Activated CD4-positive, alpha-beta T cell treated with anti-CD3 and anti-CD28 coated beads for 36 hours (primary cell): ENCODE data around the gene VPS35L. TPM values are rescaled to one million over a fixed set of nuclear protein-coding genes. Genes with fewer than 3 reads are reported as not detected.

Experiments used
- ATAC-seq: fragments of 200-7000 bp; cut with Tn5 transposase; one replicate; pipeline ENCODE4 v1.10.0; 2021; ENCODE audit warnings: mild to moderate bottlenecking, moderate library complexity
- CTCF ChIA-PET: fragments of 350-600 bp; sonication (Branson Sonifier 250); formaldehyde crosslinking; loops from one replicate; lab custom pipeline; 2021; ENCODE audit warnings: antibody characterized with exemption; lab: Charles Lee
- POLR2A ChIA-PET: fragments of 350-600 bp; sonication (Branson Sonifier 250); formaldehyde crosslinking; loops from one replicate; lab custom pipeline; 2021; ENCODE audit warnings: antibody characterized with exemption, inconsistent platforms; lab: Charles Lee
- DNase-seq: peaks from one replicate; pipeline ENCODE4 v3.0.0-alpha.2; 2020
- H3K27ac Mint-ChIP-seq: one replicate; pipeline ENCODE4 v1.8.0; 2021; ENCODE audit warnings: mixed read lengths
- H3K27me3 Mint-ChIP-seq: one replicate; pipeline ENCODE4 v1.8.0; 2021; ENCODE audit warnings: mixed read lengths
- H3K36me3 Mint-ChIP-seq: one replicate; pipeline ENCODE4 v1.8.0; 2021; ENCODE audit warnings: low read depth, mixed read lengths
- H3K4me1 Mint-ChIP-seq: one replicate; pipeline ENCODE4 v1.8.0; 2021; ENCODE audit warnings: mixed read lengths
- H3K4me3 Mint-ChIP-seq: one replicate; pipeline ENCODE4 v1.8.0; 2021; ENCODE audit warnings: mild to moderate bottlenecking, moderate library complexity, mixed read lengths
- H3K9me3 Mint-ChIP-seq: one replicate; pipeline ENCODE4 v1.8.0; 2021; ENCODE audit warnings: low read depth, mixed read lengths
- intact Hi-C, 2 experiments: fragments of 100-400 bp; cut with DNase I in 1 of 2; cut with micrococcal nuclease in 1 of 2; formaldehyde crosslinking; loops; one replicate each; pipeline versions ENCODE4 v1.14.2 to v1.15.1; 2022 to 2024; cut with DNase I, micrococcal nuclease
- total RNA-seq, 2 experiments: library from RNA; stranded (reverse); gene quantifications; one replicate each; pipeline ENCODE4 v1.2.3, GENCODE V29; 2021

VPS35L gene
- total RNA-seq, 2 experiments from 2014 or later, result 30.7 to 31.6 TPM

DNA sequence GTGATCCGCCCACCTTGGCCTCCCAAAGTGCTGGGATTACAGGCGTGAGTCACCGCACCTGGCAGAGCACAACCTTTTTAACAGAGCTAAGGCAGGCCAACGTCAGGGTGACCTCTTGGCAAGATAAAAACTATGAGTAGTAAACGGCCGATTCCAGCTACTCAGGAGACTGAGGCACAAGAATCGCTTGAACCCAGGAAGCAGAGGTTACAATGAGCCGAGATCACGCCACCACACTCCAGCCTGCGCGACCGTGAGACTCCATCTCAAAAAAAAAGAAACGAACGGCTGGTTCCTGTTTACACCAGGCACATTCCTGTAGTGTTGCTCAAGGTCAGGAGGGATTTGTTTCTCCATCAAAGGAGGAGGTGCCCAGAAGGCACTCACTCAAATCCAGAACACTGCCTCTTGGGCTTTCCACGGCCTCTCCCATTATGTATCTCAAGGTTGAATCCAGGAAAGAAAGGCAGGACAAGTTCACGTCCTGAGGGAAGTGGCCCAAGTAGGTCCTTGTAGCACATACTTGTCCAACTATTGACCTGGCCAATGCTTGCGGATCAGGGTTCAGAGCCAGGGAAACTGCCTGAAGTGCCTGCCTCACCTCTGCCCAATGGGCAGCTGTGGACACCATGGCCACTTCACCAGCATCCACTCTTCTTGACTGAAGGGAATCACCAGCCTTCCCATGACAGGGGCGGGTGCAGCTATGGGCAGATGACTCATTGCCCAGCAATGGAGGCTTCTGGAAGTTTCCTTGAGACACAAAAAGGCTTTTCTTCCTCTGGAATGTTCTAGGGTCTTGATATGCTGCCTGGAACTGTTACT lies 149.0 kb downstream of the VPS35L start:
- POLR2A ChIA-PET, result no interaction called here
- Mint-ChIP-seq H3K4me3 (no peak overlapping the region), H3K36me3 (peaks cover 70% of the 10 kb centered on the region), H3K27ac (no peak overlapping the region), H3K9me3 (no peaks in the 10 kb centered on the region), H3K4me1 (peaks cover 18% of the 10 kb centered on the region), H3K27me3 (no peaks in the 10 kb centered on the region)
- DNase-seq (no peak), ATAC-seq (no peak)
- CTCF ChIA-PET, result interaction anchor here (1.2 kb wide), 1 partner anchor 149 kb away, joined by 3 read pairs; the partner anchor contains the start of gene VPS35L
- intact Hi-C loops, result no loop called here

- CTCF ChIA-PET, result no interaction called here
- no peak for DNase-seq
- Mint-ChIP-seq H3K27ac (no peak overlapping the region), H3K9me3 (no peaks in the 10 kb centered on the region), H3K27me3 (no peaks in the 10 kb centered on the region), H3K4me1 (peaks cover 14% of the 10 kb centered on the region), H3K4me3 (no peak overlapping the region), H3K36me3 (peaks cover 71% of the 10 kb centered on the region)
- ATAC-seq, result no peak
- intact Hi-C loops, result no loop called here
- POLR2A ChIA-PET, result no interaction called here
Observed at GRCh38 chr16:19705146-19705501, 149.6 kb downstream of the VPS35L start.

DNA sequence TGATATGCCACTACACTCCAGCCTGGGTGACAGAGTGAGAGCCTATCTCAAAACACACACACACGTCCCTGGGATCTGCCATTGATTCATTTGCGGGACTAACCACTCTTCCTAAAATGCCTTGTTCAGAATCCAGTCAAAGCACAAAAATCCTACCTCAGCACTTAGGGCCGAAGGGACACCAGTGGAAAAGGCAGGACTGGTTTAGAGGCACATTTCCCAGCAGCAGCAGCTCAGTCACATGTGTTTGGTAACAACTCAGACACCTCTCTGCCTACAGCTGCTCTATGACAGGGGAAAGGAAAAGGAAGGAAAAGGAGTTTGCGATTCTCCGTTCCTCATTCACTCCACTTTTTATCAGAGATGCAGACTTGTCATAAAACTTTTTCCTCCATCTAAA lies 150.3 kb downstream of the VPS35L start:
- Mint-ChIP-seq H3K27ac (no peak overlapping the region), H3K27me3 (no peaks in the 10 kb centered on the region), H3K4me1 (peaks cover 7% of the 10 kb centered on the region), H3K36me3 (peaks cover 67% of the 10 kb centered on the region), H3K9me3 (no peaks in the 10 kb centered on the region), H3K4me3 (no peak overlapping the region)
- ChIA-PET CTCF (no interaction called here), POLR2A (interaction anchor here (0.6 kb wide), 1 partner anchor 148 kb away, joined by 3 read pairs; no protein-coding TSS in a partner anchor)
- ATAC-seq, result no peak
- intact Hi-C loops, result no loop called here
- no peak for DNase-seq

GRCh38 chr16:19706846-19707245 lies 151.3 kb downstream of the VPS35L start:
- H3K4me3 Mint-ChIP-seq, result no peak overlapping the region
- no peaks in the 10 kb centered on the region for H3K9me3 Mint-ChIP-seq
- ATAC-seq, result no peak
- intact Hi-C loops, result no loop called here
- peaks cover 2% of the 10 kb centered on the region for H3K4me1 Mint-ChIP-seq
- ChIA-PET POLR2A (no interaction called here), CTCF (no interaction called here)
- H3K27me3 Mint-ChIP-seq, result no peaks in the 10 kb centered on the region
- H3K36me3 Mint-ChIP-seq, result peaks cover 66% of the 10 kb centered on the region
- DNase-seq, result no peak
- H3K27ac Mint-ChIP-seq, result no peak overlapping the region

- ATAC-seq (no peak), DNase-seq (no peak)
- Mint-ChIP-seq H3K27me3 (no peaks in the 10 kb centered on the region), H3K4me1 (peaks cover 2% of the 10 kb centered on the region), H3K27ac (no peak overlapping the region), H3K9me3 (no peaks in the 10 kb centered on the region), H3K36me3 (peaks cover 60% of the 10 kb centered on the region), H3K4me3 (no peak overlapping the region)
- ChIA-PET CTCF (no interaction called here), POLR2A (interaction anchor here (0.6 kb wide), 1 partner anchor 131 kb away, joined by 3 read pairs; no protein-coding TSS in a partner anchor)
- intact Hi-C loops, result no loop called here
Observed at GRCh38 chr16:19707569-19708295, 152.2 kb downstream of the VPS35L start.

DNA sequence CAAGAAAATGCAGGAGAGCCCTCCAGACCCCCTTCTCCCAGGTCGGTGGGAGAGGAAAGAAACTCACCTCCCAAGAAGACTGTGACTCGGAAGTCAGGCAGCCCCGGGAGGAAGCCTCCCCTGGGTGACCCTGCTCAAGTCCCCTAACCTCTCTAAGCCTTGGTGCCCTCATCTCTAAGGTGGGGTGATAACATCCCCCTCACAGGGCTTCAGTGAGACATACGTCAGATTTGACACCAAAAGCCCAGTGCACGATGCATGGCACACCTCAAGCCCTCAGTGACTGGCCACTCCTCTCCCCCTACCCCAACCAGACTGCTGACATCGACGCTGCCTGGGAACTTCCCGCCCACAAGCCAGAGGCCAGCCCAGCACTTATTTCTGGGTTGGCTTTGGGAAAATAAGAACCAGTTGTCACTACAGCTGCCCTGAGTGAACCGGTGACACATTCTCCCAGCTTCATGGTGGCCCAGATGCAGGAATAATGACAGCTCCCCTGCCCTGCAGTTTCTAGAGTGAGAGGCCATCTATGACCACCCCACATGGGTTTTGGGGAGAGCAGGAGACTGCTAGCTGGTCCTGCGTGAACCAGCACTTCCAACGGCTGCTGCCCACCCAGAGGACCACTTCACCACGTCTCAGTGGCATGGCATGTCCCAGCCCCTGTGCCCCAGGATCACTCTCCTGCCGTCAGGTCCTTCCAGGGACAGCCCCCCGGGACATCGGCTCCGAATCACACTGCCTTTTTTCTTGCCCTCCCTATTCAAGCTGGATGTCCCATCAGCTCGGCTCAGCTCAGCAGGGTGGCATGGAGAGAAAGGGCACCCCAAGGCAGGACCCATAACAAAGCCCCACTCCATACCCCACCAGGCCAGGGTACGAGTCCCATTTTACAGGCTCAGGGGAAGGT lies 153.0 kb downstream of the VPS35L start:
- H3K4me1 Mint-ChIP-seq, result peaks cover 2% of the 10 kb centered on the region
- no peak overlapping the region for H3K4me3 Mint-ChIP-seq
- H3K27me3 Mint-ChIP-seq, result no peaks in the 10 kb centered on the region
- intact Hi-C loops, result no loop called here
- CTCF ChIA-PET, result interaction anchor here (0.6 kb wide), 1 partner anchor 18 kb away, joined by 3 read pairs; no protein-coding TSS in a partner anchor
- H3K36me3 Mint-ChIP-seq, result peaks cover 56% of the 10 kb centered on the region
- no peak overlapping the region for H3K27ac Mint-ChIP-seq
- POLR2A ChIA-PET, result interaction anchor here (0.6 kb wide), 1 partner anchor 132 kb away, joined by 3 read pairs; no protein-coding TSS in a partner anchor
- H3K9me3 Mint-ChIP-seq, result no peaks in the 10 kb centered on the region
- no peak for ATAC-seq
- no peak for DNase-seq

DNA sequence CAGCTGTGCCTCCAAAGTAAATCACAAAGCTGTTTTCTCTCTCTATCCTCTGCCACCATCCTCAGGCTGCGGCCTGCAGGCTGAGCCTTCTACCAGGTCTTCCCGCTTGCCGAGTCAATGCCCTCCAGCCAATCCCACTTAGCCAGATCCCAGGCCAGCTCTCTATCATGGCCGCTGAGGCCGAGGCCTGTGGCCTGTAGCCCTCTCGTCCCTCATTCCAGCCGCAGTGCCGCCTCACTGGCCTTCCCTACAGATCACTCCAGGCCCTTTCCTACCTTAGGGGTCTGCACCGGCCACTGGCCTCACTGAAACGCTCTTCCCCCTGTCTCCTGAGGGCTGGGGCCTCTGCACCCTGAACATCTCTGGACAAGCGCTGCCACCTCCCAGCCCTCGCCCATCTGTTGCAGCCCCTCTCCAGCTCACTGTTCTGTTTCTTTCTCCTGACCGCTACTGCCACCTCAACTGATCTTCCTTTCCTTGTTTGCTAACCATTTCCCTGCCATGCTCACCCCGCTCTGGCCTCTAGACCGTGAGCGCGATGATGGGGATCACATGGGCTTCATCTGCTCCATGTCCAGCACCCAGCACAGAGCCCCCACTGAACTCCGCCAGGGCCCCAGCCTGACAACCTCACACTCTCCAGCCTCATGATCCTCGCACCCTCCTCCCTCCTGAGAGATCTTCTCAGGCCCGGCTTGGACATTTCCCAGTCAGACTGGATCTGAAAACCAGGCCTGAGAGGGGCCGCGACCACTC lies 154.1 kb downstream of the VPS35L start:
- H3K9me3 Mint-ChIP-seq, result no peaks in the 10 kb centered on the region
- ATAC-seq, result no peak
- peaks cover 57% of the 10 kb centered on the region for H3K36me3 Mint-ChIP-seq
- H3K27ac Mint-ChIP-seq, result peak overlapping the region; percentile 40
- DNase-seq, result no peak
- ChIA-PET POLR2A (interaction anchor here (0.5 to 0.6 kb wide), 2 partner anchors 56 to 113 kb away, joined by 3 to 6 read pairs; no protein-coding TSS in a partner anchor), CTCF (no interaction called here)
- peaks cover 6% of the 10 kb centered on the region for H3K4me1 Mint-ChIP-seq
- intact Hi-C loops, result no loop called here
- H3K4me3 Mint-ChIP-seq, result no peak overlapping the region
- H3K27me3 Mint-ChIP-seq, result no peaks in the 10 kb centered on the region

- Mint-ChIP-seq H3K4me1 (peaks cover 6% of the 10 kb centered on the region), H3K36me3 (peaks cover 54% of the 10 kb centered on the region), H3K27ac (no peak overlapping the region), H3K9me3 (no peaks in the 10 kb centered on the region), H3K4me3 (no peak overlapping the region), H3K27me3 (no peaks in the 10 kb centered on the region)
- CTCF ChIA-PET, result no interaction called here
- POLR2A ChIA-PET, result interaction anchor here (0.5 to 0.6 kb wide), 2 partner anchors 55 to 114 kb away, joined by 3 to 6 read pairs; no protein-coding TSS in a partner anchor
- DNase-seq, result no peak
- intact Hi-C loops, result no loop called here
- ATAC-seq, result no peak
Observed at GRCh38 chr16:19710191-19710908, 154.8 kb downstream of the VPS35L start.

- CTCF ChIA-PET, result interaction anchor here (1.1 kb wide), 1 partner anchor 111 kb away, joined by 3 read pairs; no protein-coding TSS in a partner anchor
- no peak overlapping the region for H3K4me3 Mint-ChIP-seq
- intact Hi-C loops, result no loop called here
- no peaks in the 10 kb centered on the region for H3K9me3 Mint-ChIP-seq
- peaks cover 10% of the 10 kb centered on the region for H3K4me1 Mint-ChIP-seq
- ATAC-seq (no peak), DNase-seq (no peak)
- peaks cover 52% of the 10 kb centered on the region for H3K36me3 Mint-ChIP-seq
- no peak overlapping the region for H3K27ac Mint-ChIP-seq
- POLR2A ChIA-PET, result no interaction called here
- H3K27me3 Mint-ChIP-seq, result no peaks in the 10 kb centered on the region
Observed at GRCh38 chr16:19710991-19711545, 155.6 kb downstream of the VPS35L start.

DNA sequence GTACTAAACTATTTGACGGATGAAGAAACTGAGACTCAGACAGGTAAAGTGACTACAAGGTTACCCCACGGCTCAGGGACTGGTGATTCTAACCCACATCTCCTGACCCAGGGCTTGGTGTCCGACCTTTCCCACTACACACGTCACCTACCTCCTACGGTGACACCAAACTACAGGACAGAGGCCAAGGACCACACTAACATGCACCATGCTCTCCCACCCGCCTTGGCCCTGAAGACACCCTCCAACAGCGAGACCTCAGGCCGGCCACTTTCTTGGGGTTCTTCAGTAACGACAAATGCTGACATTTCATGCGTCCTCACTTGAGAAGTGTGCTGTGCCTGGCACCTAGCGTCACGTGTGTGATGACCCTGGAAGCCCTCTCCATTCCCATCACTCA lies 156.1 kb downstream of the VPS35L start:
- H3K4me1 Mint-ChIP-seq, result peaks cover 16% of the 10 kb centered on the region
- DNase-seq, result no peak
- ChIA-PET POLR2A (no interaction called here), CTCF (interaction anchor here (0.9 to 1.1 kb wide), 2 partner anchors 112 to 156 kb away, joined by 3 read pairs; partner anchors contain the start of gene VPS35L)
- no peaks in the 10 kb centered on the region for H3K9me3 Mint-ChIP-seq
- peaks cover 50% of the 10 kb centered on the region for H3K36me3 Mint-ChIP-seq
- intact Hi-C loops, result no loop called here
- no peaks in the 10 kb centered on the region for H3K27me3 Mint-ChIP-seq
- no peak overlapping the region for H3K4me3 Mint-ChIP-seq
- no peak overlapping the region for H3K27ac Mint-ChIP-seq
- no peak for ATAC-seq
